Mesenchymal stem cell (in vitro differentiated cells and primary cell): Measurements from ENCODE around the gene ADGRE3.
A peak's percentile ranks its signal among the peaks of the same experiment; 100 is the strongest.

Experiments used
- DNase-seq: peaks from one replicate; pipeline ENCODE4 v3.0.0-alpha.2; 2013
- H2AFZ ChIP-seq: one replicate; pipeline ENCODE4 v1.6.1; 2013; ENCODE audit warnings: low read depth, mild to moderate bottlenecking, control low read depth, inconsistent platforms, low read length, moderate library complexity
- H2AK5ac ChIP-seq: 2 replicates; pipeline ENCODE4 v1.6.1; 2013; ENCODE audit warnings: low read length, moderate library complexity, mild to moderate bottlenecking, inconsistent platforms; ENCODE audit not compliant: severe bottlenecking
- H2BK120ac ChIP-seq: one replicate; pipeline ENCODE4 v1.6.1; 2013; ENCODE audit warnings: low read depth, mild to moderate bottlenecking, inconsistent platforms, low read length, moderate library complexity
- H2BK12ac ChIP-seq, 2 experiments: one replicate each; pipeline ENCODE4 v1.6.1; 2013; ENCODE audit warnings: inconsistent platforms in 2 of 2, low read length in 2 of 2, mild to moderate bottlenecking in 2 of 2, moderate library complexity in 2 of 2, control low read depth in 1 of 2
- H2BK15ac ChIP-seq: one replicate; pipeline ENCODE4 v1.6.1; 2013; ENCODE audit warnings: mild to moderate bottlenecking, low read depth, inconsistent platforms; ENCODE audit not compliant: poor library complexity, severe bottlenecking
- H2BK5ac ChIP-seq: 2 replicates; pipeline ENCODE4 v1.6.1; 2013; ENCODE audit warnings: low read depth, mild to moderate bottlenecking, low read length, control low read depth, inconsistent platforms; ENCODE audit not compliant: poor library complexity, severe bottlenecking
- H3K14ac ChIP-seq, 2 experiments: one replicate each; pipeline ENCODE4 v1.6.1; 2013; ENCODE audit warnings: inconsistent platforms in 2 of 2, low read length in 2 of 2, control low read depth in 1 of 2, mild to moderate bottlenecking in 1 of 2, moderate library complexity in 1 of 2
- H3K18ac ChIP-seq, 2 experiments: one replicate each; pipeline ENCODE4 v1.6.1; 2013; ENCODE audit warnings: inconsistent platforms in 2 of 2, low read length in 2 of 2, control low read depth in 1 of 2, low read depth in 1 of 2, mild to moderate bottlenecking in 1 of 2
- H3K23ac ChIP-seq, 2 experiments: one replicate each; pipeline ENCODE4 v1.6.1; 2013; ENCODE audit warnings: inconsistent platforms in 2 of 2, low read length in 2 of 2, mild to moderate bottlenecking in 2 of 2, moderate library complexity in 2 of 2, control low read depth in 1 of 2
- H3K27ac ChIP-seq: 2 replicates; pipeline ENCODE4 v1.5.1; 2013; ENCODE audit warnings: mild to moderate bottlenecking, moderate library complexity, low read length, control low read depth, inconsistent platforms; ENCODE audit not compliant: poor library complexity, severe bottlenecking
- H3K27me3 ChIP-seq, 2 experiments: 2 replicates each; pipeline versions ENCODE4 v1.6.1 to v1.7.0; 2013; ENCODE audit warnings: low read length in 2 of 2, mild to moderate bottlenecking in 2 of 2, moderate library complexity in 2 of 2, control low read depth in 1 of 2, inconsistent platforms in 1 of 2; ENCODE audit not compliant: control insufficient read depth in 1 of 2, insufficient read depth in 1 of 2
- H3K36me3 ChIP-seq, 2 experiments: 2 replicates each; pipeline versions ENCODE4 v1.6.1 to v1.7.0; 2013; ENCODE audit warnings: low read length in 2 of 2, control low read depth in 1 of 2, inconsistent platforms in 1 of 2, low read depth in 1 of 2, mild to moderate bottlenecking in 1 of 2; ENCODE audit not compliant: insufficient read depth in 2 of 2, control insufficient read depth in 1 of 2
- H3K4ac ChIP-seq, 2 experiments: one replicate each; pipeline ENCODE4 v1.6.1; 2013; ENCODE audit warnings: inconsistent platforms in 2 of 2, low read length in 2 of 2, mild to moderate bottlenecking in 2 of 2, moderate library complexity in 2 of 2, control low read depth in 1 of 2, low read depth in 1 of 2
- H3K4me1 ChIP-seq: 2 replicates; pipeline ENCODE4 v1.6.1; 2013; ENCODE audit warnings: low read depth, low read length, control low read depth; ENCODE audit not compliant: control insufficient read depth, insufficient read depth
- H3K4me2 ChIP-seq: 2 replicates; pipeline ENCODE4 v1.6.1; 2013; ENCODE audit warnings: low read length, mild to moderate bottlenecking, inconsistent platforms; ENCODE audit not compliant: poor library complexity, severe bottlenecking
- H3K4me3 ChIP-seq, 2 experiments: 2 replicates each; pipeline versions ENCODE4 v1.5.1 to v1.7.0; 2013; ENCODE audit warnings: low read length in 2 of 2, mild to moderate bottlenecking in 2 of 2, control low read depth in 1 of 2, low read depth in 1 of 2; ENCODE audit not compliant: insufficient read depth in 1 of 2
- H3K79me1 ChIP-seq: replicated peaks from 2 replicates; pipeline ENCODE4 v1.6.1; 2013; ENCODE audit warnings: mild to moderate bottlenecking, control low read depth, low read length, inconsistent platforms; ENCODE audit not compliant: poor library complexity, severe bottlenecking
- H3K9ac ChIP-seq: 2 replicates; pipeline ENCODE4 v1.7.0; 2013; ENCODE audit warnings: mild to moderate bottlenecking, low read length, moderate library complexity
- H3K9me3 ChIP-seq: 2 replicates; pipeline ENCODE4 v1.7.0; 2013; ENCODE audit warnings: mild to moderate bottlenecking, low read length; ENCODE audit not compliant: control insufficient read depth
- H4K8ac ChIP-seq: one replicate; pipeline ENCODE4 v1.6.1; 2013; ENCODE audit warnings: inconsistent platforms, mild to moderate bottlenecking, low read length, moderate library complexity
- H4K91ac ChIP-seq: one replicate; pipeline ENCODE4 v1.6.1; 2013; ENCODE audit warnings: mild to moderate bottlenecking, low read length, inconsistent platforms
- WGBS: methylation state at CpG from one replicate; pipeline ENCODE4 v1.1.7; 2013; ENCODE audit warnings: mixed read lengths; 5-methylcytosine and 5-hydroxymethylcytosine counted together

ADGRE3 gene

DNA sequence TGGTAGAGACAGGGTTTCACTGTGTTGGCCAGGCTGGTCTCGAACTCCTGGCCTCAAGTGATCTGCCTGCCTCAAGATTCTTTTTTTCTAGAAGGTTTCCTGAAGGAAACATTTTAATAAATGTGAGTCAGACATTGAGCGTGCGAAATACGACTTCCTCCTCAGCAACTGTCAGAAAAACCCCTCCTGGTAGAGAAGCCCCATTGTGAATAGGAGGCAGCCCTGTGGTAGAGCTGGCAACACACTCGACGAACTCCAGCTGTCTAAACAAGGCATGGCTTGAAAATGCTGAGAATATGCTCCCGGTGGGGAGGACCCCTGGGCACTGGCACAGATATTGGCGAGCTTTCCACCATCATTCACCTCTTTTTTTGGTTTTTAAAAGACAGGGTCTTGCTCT is 25.0 kb upstream of the ADGRE3 start:
- Histone ChIP-seq H2AFZ (no peak overlapping the region), H4K91ac (no peak overlapping the region), H3K27ac (no peak overlapping the region), H4K8ac (no peak overlapping the region), H2BK120ac (no peak overlapping the region), H3K4ac (no peak overlapping the region), H3K27me3 (no peaks in the 10 kb centered on the region), H3K36me3 (peaks cover 66 to 87% of the 10 kb centered on the region in 2 experiments), H3K9ac (no peak overlapping the region), H2BK5ac (no peak overlapping the region), H3K4me3 (no peak overlapping the region), H2BK12ac (no peak overlapping the region), H2BK15ac (no peak overlapping the region), H3K4me2 (no peak overlapping the region), H3K4me1 (no peaks in the 10 kb centered on the region), H2AK5ac (no peak overlapping the region), H3K9me3 (peaks cover 20% of the 10 kb centered on the region), H3K18ac (no peak overlapping the region), H3K14ac (no peak overlapping the region), H3K23ac (no peak overlapping the region), H3K79me1 (peaks cover 2% of the 10 kb centered on the region)
- WGBS, result 91% methylated on average over 8 of the region's 8 CpGs
- DNase-seq, result no peak

DNA sequence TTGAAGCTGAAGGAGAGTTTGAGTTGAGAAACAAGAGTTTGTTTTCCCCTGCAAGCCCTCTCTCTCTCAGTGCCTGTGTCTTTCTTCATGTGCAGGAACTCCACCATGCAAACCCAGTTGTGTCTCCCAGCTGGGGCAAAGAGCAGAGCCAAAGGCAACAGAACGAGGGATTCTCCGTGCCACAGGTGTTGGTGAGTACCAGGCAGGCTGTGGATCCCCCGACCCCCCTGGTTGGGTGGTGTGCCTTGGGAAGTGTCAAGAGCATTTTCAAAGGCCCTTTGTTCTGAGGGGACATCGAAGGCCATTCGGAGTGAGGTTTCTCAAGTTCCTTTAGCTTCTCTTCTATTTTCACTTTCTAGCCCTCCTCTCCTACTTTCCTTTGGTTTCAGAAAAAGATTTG is 20.8 kb upstream of the ADGRE3 start:
- Histone ChIP-seq H3K4me3 (no peak overlapping the region), H2BK12ac (no peak overlapping the region), H2BK5ac (no peak overlapping the region), H3K4me1 (no peaks in the 10 kb centered on the region), H4K8ac (no peak overlapping the region), H4K91ac (no peak overlapping the region), H3K4ac (no peak overlapping the region), H3K27me3 (no peaks in the 10 kb centered on the region), H3K18ac (no peak overlapping the region), H3K23ac (no peak overlapping the region), H3K4me2 (no peak overlapping the region), H2BK120ac (no peak overlapping the region), H3K9ac (no peak overlapping the region), H2AK5ac (no peak overlapping the region), H3K14ac (no peak overlapping the region), H3K27ac (no peak overlapping the region), H2BK15ac (no peak overlapping the region), H3K36me3 (peaks cover 38 to 59% of the 10 kb centered on the region in 2 experiments), H2AFZ (no peak overlapping the region), H3K9me3 (no peaks in the 10 kb centered on the region), H3K79me1 (peaks cover 13% of the 10 kb centered on the region)
- WGBS, result 97% methylated on average over 3 of the region's 5 CpGs
- DNase-seq, result no peak

DNA sequence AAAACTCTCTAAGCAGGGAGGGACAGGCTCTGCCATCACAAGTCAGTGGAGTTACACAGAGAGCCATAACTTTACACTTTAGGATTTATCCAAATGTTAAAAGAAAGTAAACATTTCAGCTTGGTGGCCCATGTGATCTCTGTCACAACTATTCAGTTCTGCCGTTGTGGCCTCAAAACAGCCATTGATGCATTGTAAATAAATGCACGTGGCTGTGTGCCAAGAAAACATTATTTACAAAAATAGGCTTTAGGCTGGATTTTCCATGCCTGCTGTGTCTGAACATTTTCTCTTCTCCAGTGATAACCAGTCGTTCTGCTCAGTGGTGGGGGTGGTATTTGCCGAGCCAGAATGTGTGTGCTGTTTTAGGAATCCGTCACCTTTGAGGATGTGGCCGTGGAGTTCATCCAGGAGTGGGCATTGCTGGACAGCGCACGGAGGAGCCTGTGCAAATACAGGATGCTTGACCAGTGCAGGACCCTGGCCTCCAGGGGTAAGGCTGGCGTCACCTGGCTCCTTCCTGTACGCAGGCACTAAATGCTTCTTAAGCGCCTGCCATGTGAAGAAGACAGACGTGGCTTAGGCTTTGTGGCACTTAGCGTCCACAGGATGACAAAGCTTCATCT is 20.1 kb upstream of the ADGRE3 start:
- no peaks in the 10 kb centered on the region for H3K27me3 ChIP-seq
- no peak for DNase-seq
- H3K9ac ChIP-seq, result no peak overlapping the region
- H2BK5ac ChIP-seq, result no peak overlapping the region
- no peak overlapping the region for H3K4me3 ChIP-seq
- H3K4ac ChIP-seq, result no peak overlapping the region
- 98% methylated on average over 13 of the region's 13 CpGs for WGBS
- H3K36me3 ChIP-seq, result peaks cover 31 to 52% of the 10 kb centered on the region in 2 experiments
- no peak overlapping the region for H3K18ac ChIP-seq
- H3K9me3 ChIP-seq, result no peaks in the 10 kb centered on the region
- H3K27ac ChIP-seq, result no peak overlapping the region
- H2BK120ac ChIP-seq, result no peak overlapping the region
- no peak overlapping the region for H2BK15ac ChIP-seq
- H3K4me1 ChIP-seq, result no peaks in the 10 kb centered on the region
- H4K91ac ChIP-seq, result no peak overlapping the region
- no peak overlapping the region for H2AFZ ChIP-seq
- no peak overlapping the region for H3K14ac ChIP-seq
- H2BK12ac ChIP-seq, result no peak overlapping the region
- H3K23ac ChIP-seq, result no peak overlapping the region
- no peak overlapping the region for H2AK5ac ChIP-seq
- peaks cover 13% of the 10 kb centered on the region for H3K79me1 ChIP-seq
- H3K4me2 ChIP-seq, result no peak overlapping the region
- H4K8ac ChIP-seq, result no peak overlapping the region

DNA sequence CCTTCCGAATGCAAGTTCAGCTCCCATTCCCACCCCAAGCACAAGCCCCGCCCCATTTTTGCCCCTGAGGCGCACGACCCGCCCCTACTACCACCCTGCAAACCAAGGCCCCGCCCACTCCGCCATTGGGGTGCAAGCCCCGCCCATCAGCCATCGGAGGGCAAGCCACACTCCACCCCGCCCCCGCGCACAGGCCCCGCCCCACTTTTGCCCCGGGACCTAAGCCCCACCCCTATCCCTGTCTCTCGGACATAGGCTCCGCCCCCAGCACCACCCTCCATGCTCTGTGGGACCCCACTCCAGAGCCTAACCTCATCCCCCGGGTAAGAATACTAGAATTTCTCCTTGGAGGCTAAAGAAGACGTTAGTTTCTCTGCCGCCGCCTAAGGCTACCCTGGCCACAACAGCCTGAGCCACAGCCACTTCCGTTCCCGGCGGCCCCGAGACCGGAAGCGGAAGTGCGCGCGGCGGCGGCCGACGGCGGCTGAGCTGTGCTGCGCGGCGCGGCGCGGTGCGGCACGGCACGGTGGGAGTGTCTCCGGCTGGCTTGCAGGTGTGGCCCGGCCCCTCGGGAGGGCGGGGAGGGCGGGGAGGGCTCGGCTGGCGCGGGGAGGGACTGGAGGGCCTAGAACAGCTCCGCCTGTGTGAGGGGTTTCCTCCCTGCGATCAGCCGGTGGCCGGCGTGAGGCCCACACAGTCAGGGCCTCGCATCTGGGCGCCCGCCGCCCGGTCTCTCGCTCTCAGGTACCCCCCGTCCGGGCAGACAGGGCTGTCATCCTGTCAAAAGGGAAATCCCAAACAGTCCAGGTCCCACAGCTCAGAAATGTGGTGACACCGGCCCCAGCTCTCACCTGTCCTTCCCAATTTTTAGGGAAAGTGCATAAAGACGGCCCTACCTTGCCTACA is 15.2 kb upstream of the ADGRE3 start, which contains the start of gene ZNF333:
ZNF333 (plus strand) TSS at position 451 of the 906 bp plus-strand sequence. CDS start 3,444 bp downstream, outside the sequence.
- peak within 1 kb of the TSS; percentile 55 for H2AFZ ChIP-seq
- peak within 1 kb of the TSS; percentile 97 for H3K9ac ChIP-seq
- under 1% methylated on average over 48 of the region's 66 CpGs for WGBS
- H3K36me3 ChIP-seq, result peaks cover 11 to 12% of the 10 kb centered on the region in 2 experiments
- no peaks in the 10 kb centered on the region for H3K9me3 ChIP-seq
- H2BK15ac ChIP-seq, result peak within 1 kb of the TSS; percentile 96
- H3K4me1 ChIP-seq, result peaks cover 2% of the 10 kb centered on the region
- H2BK5ac ChIP-seq, result no peak within 1 kb of the TSS
- peaks cover 12% of the 10 kb centered on the region for H3K79me1 ChIP-seq
- H2BK120ac ChIP-seq, result peak within 1 kb of the TSS; percentile 99
- H2BK12ac ChIP-seq, result no peak within 1 kb of the TSS
- H3K14ac ChIP-seq, result peak within 1 kb of the TSS in 1 of 2 experiments; percentile 23
- H3K27ac ChIP-seq, result peak within 1 kb of the TSS; percentile 99
- H3K18ac ChIP-seq, result peak within 1 kb of the TSS; percentile 68 to 95
- no peak within 1 kb of the TSS for H3K23ac ChIP-seq
- H3K4me2 ChIP-seq, result peak within 1 kb of the TSS; percentile 71
- peak within 1 kb of the TSS; percentile 73 to 94 for H3K4ac ChIP-seq
- peak within 1 kb of the TSS; percentile 71 for H4K91ac ChIP-seq
- H3K27me3 ChIP-seq, result no peaks in the 10 kb centered on the region
- peak; percentile 87 for DNase-seq
- H2AK5ac ChIP-seq, result no peak within 1 kb of the TSS
- H3K4me3 ChIP-seq, result peak within 1 kb of the TSS; percentile 87 to 98
- peak within 1 kb of the TSS; percentile 91 for H4K8ac ChIP-seq
